SK-N-SH treated with all-trans-retinoic acid at 6 μM for 48 hours (cell line): ENCODE results near the gene FZD2.

Experiments used
- ARNTL ChIP-seq: fragments of 450-650 bp; formaldehyde crosslinking; IDR thresholded peaks from 2 replicates; pipeline ENCODE4 v1.5.0; 2020; ENCODE audit warnings: low read depth, mild to moderate bottlenecking, moderate library complexity, borderline replicate concordance
- BACH2 ChIP-seq: fragments of 250-450 bp; sonication (Bioruptor Pico); IDR thresholded peaks from 2 replicates; pipeline ENCODE4 v1.9.0; 2021; ENCODE audit warnings: mild to moderate bottlenecking, borderline replicate concordance
- OSR1 ChIP-seq: fragments of 250-450 bp; sonication (Bioruptor Pico); IDR thresholded peaks from 2 replicates; pipeline ENCODE4 v1.8.0; 2022; ENCODE audit warnings: moderate library complexity, mild to moderate bottlenecking, inconsistent platforms
- PATZ1 ChIP-seq: fragments of 250-450 bp; sonication (Bioruptor Pico); IDR thresholded peaks from 2 replicates; pipeline ENCODE4 v1.8.0; 2020; ENCODE audit warnings: mild to moderate bottlenecking, moderate library complexity, borderline replicate concordance
- ZNF565 ChIP-seq: fragments of 450-650 bp; formaldehyde crosslinking; conservative IDR thresholded peaks from 2 replicates; pipeline ENCODE4 v1.5.0; 2020; ENCODE audit warnings: low read depth, mild to moderate bottlenecking, moderate library complexity
- ZNF70 ChIP-seq: fragments of 450-650 bp; formaldehyde crosslinking; IDR thresholded peaks from 2 replicates; pipeline ENCODE4 v1.5.0; 2020; ENCODE audit warnings: mild to moderate bottlenecking, moderate library complexity
- ZNF8 ChIP-seq: fragments of 450-650 bp; formaldehyde crosslinking; IDR thresholded peaks from 2 replicates; pipeline ENCODE4 v1.5.0; 2020; ENCODE audit warnings: mild to moderate bottlenecking, moderate library complexity

- no peak for TF ChIP-seq PATZ1 (CRISPR knock-in tag)
- TF ChIP-seq ZNF8 (CRISPR knock-in tag): no peak
- no peak for TF ChIP-seq OSR1 (CRISPR knock-in tag)
- TF ChIP-seq ZNF70 (CRISPR knock-in tag): no peak
- TF ChIP-seq ARNTL (CRISPR knock-in tag): no peak
- no peak for TF ChIP-seq ZNF565 (CRISPR knock-in tag)
- no peak for TF ChIP-seq BACH2
Observed at GRCh38 chr17:44555099-44555498, 2.2 kb upstream of the FZD2 start.
